HCT116 (cell line): ENCODE results near the gene THEM4. TPM values are rescaled to one million over a fixed set of nuclear protein-coding genes. Genes with fewer than 3 reads are reported as not detected.

Experiments used
- ATAC-seq: fragments of 200-7000 bp; cut with Tn5 transposase; 2 replicates; pipeline ENCODE4 v1.9.1; 2020; ENCODE audit warnings: mild to moderate bottlenecking, moderate library complexity
- BruUV-seq: library from RNA; stranded (reverse); fragments of 400-500 nt; replicated peaks from 2 replicates; lab custom pipeline; 2021; lab: Mats Ljungman, UMichigan
- CTCF ChIA-PET: fragments of 300-600 bp; sonication (Branson Sonifier 250); formaldehyde crosslinking; loops from one replicate; lab custom pipeline; 2021; ENCODE audit warnings: antibody characterized with exemption; lab: Charles Lee
- POLR2A ChIA-PET: fragments of 300-600, 350-600 bp; sonication (Branson Sonifier 250); formaldehyde crosslinking; loops from one replicate; lab custom pipeline; 2021; ENCODE audit warnings: antibody characterized with exemption; lab: Charles Lee
- RAD21 ChIA-PET, 2 experiments: fragments of 300-600 bp; sonication (Branson Sonifier 250); formaldehyde crosslinking; loops; one replicate each; lab custom pipeline; 2023; ENCODE audit warnings: low total read pairs in 2 of 2; ENCODE audit not compliant: uncharacterized antibody in 2 of 2, unreplicated experiment in 2 of 2, low non-redundant PET in 1 of 2; lab: Charles Lee
- DNase-seq: peaks from one replicate; pipeline ENCODE4 v3.0.0-alpha.2; 2010; ENCODE audit warnings: low read depth, low spot score
- H2AFZ ChIP-seq: fragments of 200-600 bp; shearing (Covaris generic), sonication (generic); 2 replicates; pipeline ENCODE4 v1.6.1; 2017; ENCODE audit warnings: low read depth, mixed run types, mixed read lengths, antibody characterized with exemption, low read length; ENCODE audit not compliant: poor library complexity, severe bottlenecking
- H3K27ac ChIP-seq: 2 replicates; pipeline ENCODE4 v1.5.1; 2012; ENCODE audit warnings: low read depth, low read length
- H3K27me3 ChIP-seq: fragments of 200-600 bp; sonication (generic); 2 replicates; pipeline ENCODE4 v1.6.1; 2016; ENCODE audit warnings: mixed run types, low read length, mixed read lengths; ENCODE audit not compliant: insufficient read depth
- H3K36me3 ChIP-seq, 2 experiments: fragments of 200-500 bp in 1 of 2; fragments of 200-600 bp in 1 of 2; sonication (Bioruptor generic) in 1 of 2; sonication (generic) in 1 of 2; 2 replicates each; pipeline versions ENCODE4 v1.5.1 to v1.6.1; 2014 to 2016; ENCODE audit warnings: low read length in 2 of 2, inconsistent platforms in 1 of 2, mixed read lengths in 1 of 2, mixed run types in 1 of 2; ENCODE audit not compliant: insufficient read depth in 2 of 2, control insufficient read depth in 1 of 2
- H3K4me1 ChIP-seq, 2 experiments: fragments of 200-600 bp in 1 of 2; sonication (generic) in 1 of 2; 2 replicates each; pipeline versions ENCODE4 v1.5.1 to v1.6.1; 2012 to 2017; ENCODE audit warnings: low read length in 2 of 2, inconsistent platforms in 1 of 2, mild to moderate bottlenecking in 1 of 2, mixed read lengths in 1 of 2, mixed run types in 1 of 2, moderate library complexity in 1 of 2; ENCODE audit not compliant: insufficient read depth in 2 of 2, control insufficient read depth in 1 of 2
- H3K4me2 ChIP-seq: fragments of 200-600 bp; sonication (generic); 2 replicates; pipeline ENCODE4 v1.6.1; 2017; ENCODE audit warnings: mixed run types, low read length, mixed read lengths
- H3K4me3 ChIP-seq, 2 experiments: fragments of 200-600 bp in 1 of 2; sonication (generic) in 1 of 2; replicated peaks in 1 of 2; 2 replicates each; pipeline ENCODE4 v1.5.1; 2011 to 2016; ENCODE audit warnings: low read length in 2 of 2, control low read depth in 1 of 2, low read depth in 1 of 2, mild to moderate bottlenecking in 1 of 2, mixed read lengths in 1 of 2, mixed run types in 1 of 2
- H3K79me2 ChIP-seq: fragments of 200-600 bp; sonication (generic); 2 replicates; pipeline ENCODE4 v1.6.1; 2017; ENCODE audit warnings: mild to moderate bottlenecking, mixed run types, low read length, moderate library complexity, mixed read lengths; ENCODE audit not compliant: insufficient read depth
- H3K9ac ChIP-seq: fragments of 200-600 bp; sonication (generic); 2 replicates; pipeline ENCODE4 v1.6.1; 2016; ENCODE audit warnings: low read length, mixed read lengths
- H3K9me2 ChIP-seq: fragments of 200-600 bp; sonication (generic), shearing (Covaris generic); 2 replicates; pipeline ENCODE4 v1.6.1; 2017; ENCODE audit warnings: mixed run types, mild to moderate bottlenecking, moderate library complexity; ENCODE audit not compliant: insufficient read depth
- H3K9me3 ChIP-seq, 2 experiments: fragments of 200-500 bp in 1 of 2; fragments of 200-600 bp in 1 of 2; sonication (Bioruptor generic) in 1 of 2; sonication (generic) in 1 of 2; 2 replicates each; pipeline ENCODE4 v1.6.1; 2014 to 2017; ENCODE audit warnings: low read length in 2 of 2, mixed read lengths in 2 of 2, inconsistent platforms in 1 of 2, low read depth in 1 of 2, mild to moderate bottlenecking in 1 of 2, mixed run types in 1 of 2, moderate library complexity in 1 of 2; ENCODE audit not compliant: control insufficient read depth in 1 of 2, insufficient read depth in 1 of 2
- H4K20me1 ChIP-seq: fragments of 200-600 bp; sonication (generic), shearing (Covaris generic); 2 replicates; pipeline ENCODE4 v1.6.1; 2017; ENCODE audit warnings: mixed run types, mild to moderate bottlenecking, moderate library complexity; ENCODE audit not compliant: insufficient read depth
- EGR1 ChIP-seq: IDR thresholded peaks from 2 replicates; pipeline ENCODE4 v1.6.1; 2012; ENCODE audit warnings: low read depth
- ELF1 ChIP-seq: IDR thresholded peaks from 2 replicates; pipeline ENCODE4 v1.6.1; 2012; ENCODE audit warnings: low read depth, borderline replicate concordance
- EZH2 ChIP-seq: fragments of 200-600 bp; sonication (generic); IDR thresholded peaks from 2 replicates; pipeline ENCODE4 v1.6.1; 2017; ENCODE audit warnings: antibody characterized with exemption, mixed run types
- SRF ChIP-seq: IDR thresholded peaks from 2 replicates; pipeline ENCODE4 v1.6.1; 2012; ENCODE audit warnings: low read depth
- ZNF274 ChIP-seq: fragments of 200-500 bp; sonication (Bioruptor generic); IDR thresholded peaks from 2 replicates; pipeline ENCODE4 v1.6.1; 2014; ENCODE audit warnings: mild to moderate bottlenecking, low read depth, low read length, inconsistent platforms
- intact Hi-C: fragments of 100-400 bp; cut with micrococcal nuclease; formaldehyde crosslinking; loops from 2 replicates; pipeline ENCODE4 v1.10.0; 2022
- total RNA-seq: library from RNA; stranded (reverse); gene quantifications from one replicate; pipeline ENCODE4 v1.2.1, GENCODE V29; 2021; ENCODE audit not compliant: unreplicated experiment
- TF ChIP-seq, protein P1 (sequence below): IDR thresholded peaks from 2 replicates; pipeline ENCODE4 v1.6.1; 2011; ENCODE audit warnings: mild to moderate bottlenecking, low read length, moderate library complexity; ENCODE audit not compliant: insufficient replicate concordance; ENCODE audit errors: extremely low read depth
- TF ChIP-seq, protein P2 (sequence below): IDR thresholded peaks from 2 replicates; pipeline ENCODE4 v1.6.1; 2012
- TF ChIP-seq, protein P3 (sequence below), 3 experiments: fragments of 200-600 bp in 1 of 3; sonication (generic) in 1 of 3; IDR thresholded peaks in 2 of 3; conservative IDR thresholded peaks in 1 of 3; 2 replicates each; pipeline ENCODE4 v1.5.1; 2012 to 2017; ENCODE audit warnings: low read depth in 2 of 3, low read length in 2 of 3, antibody characterized with exemption in 1 of 3, borderline replicate concordance in 1 of 3, control low read depth in 1 of 3, mild to moderate bottlenecking in 1 of 3, mixed read lengths in 1 of 3, mixed run types in 1 of 3, moderate library complexity in 1 of 3; ENCODE audit not compliant: insufficient read depth in 1 of 3

Gene THEM4
- total RNA-seq, 1 experiment from 2014 or later: 17.0 TPM

DNA sequence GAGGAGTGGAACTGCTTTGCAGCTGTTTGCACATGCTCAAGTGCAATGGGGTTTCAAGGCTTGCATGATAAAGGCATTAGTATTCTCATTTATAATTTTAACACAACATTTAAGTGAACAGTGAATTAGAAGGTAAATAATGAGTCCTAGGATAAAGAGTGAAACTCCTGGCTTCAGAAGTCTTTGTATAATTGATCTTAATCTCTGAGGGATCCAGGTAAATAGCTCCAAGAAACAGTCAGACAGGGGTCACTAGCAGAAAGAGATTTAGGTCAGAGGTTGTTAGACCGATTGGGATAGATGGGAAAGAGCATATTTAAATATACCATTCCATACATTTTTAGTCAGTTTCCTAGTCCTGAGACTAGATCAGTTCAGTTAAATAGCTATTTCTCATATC lies 14.1 kb upstream of the THEM4 start:
- no peaks in the 10 kb centered on the region for H3K36me3 ChIP-seq
- no peak overlapping the region for H3K4me3 ChIP-seq
- BruUV-seq: no TSS peak
- no peaks in the 10 kb centered on the region for H3K79me2 ChIP-seq
- H4K20me1 ChIP-seq: no peaks in the 10 kb centered on the region
- TF ChIP-seq, protein P1, sequence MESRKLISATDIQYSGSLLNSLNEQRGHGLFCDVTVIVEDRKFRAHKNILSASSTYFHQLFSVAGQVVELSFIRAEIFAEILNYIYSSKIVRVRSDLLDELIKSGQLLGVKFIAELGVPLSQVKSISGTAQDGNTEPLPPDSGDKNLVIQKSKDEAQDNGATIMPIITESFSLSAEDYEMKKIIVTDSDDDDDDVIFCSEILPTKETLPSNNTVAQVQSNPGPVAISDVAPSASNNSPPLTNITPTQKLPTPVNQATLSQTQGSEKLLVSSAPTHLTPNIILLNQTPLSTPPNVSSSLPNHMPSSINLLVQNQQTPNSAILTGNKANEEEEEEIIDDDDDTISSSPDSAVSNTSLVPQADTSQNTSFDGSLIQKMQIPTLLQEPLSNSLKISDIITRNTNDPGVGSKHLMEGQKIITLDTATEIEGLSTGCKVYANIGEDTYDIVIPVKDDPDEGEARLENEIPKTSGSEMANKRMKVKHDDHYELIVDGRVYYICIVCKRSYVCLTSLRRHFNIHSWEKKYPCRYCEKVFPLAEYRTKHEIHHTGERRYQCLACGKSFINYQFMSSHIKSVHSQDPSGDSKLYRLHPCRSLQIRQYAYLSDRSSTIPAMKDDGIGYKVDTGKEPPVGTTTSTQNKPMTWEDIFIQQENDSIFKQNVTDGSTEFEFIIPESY: no peak
- TF ChIP-seq, protein P2, sequence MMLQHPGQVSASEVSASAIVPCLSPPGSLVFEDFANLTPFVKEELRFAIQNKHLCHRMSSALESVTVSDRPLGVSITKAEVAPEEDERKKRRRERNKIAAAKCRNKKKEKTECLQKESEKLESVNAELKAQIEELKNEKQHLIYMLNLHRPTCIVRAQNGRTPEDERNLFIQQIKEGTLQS: no peak
- no peak overlapping the region for H3K9ac ChIP-seq
- DNase-seq (no peak), ATAC-seq (no peak)
- CTCF ChIA-PET: interaction anchor here (1.1 kb wide), 1 partner anchor 10 kb away, joined by 3 read pairs; no protein-coding TSS in a partner anchor
- H3K9me2 ChIP-seq: no peaks in the 10 kb centered on the region
- no peak overlapping the region for H3K4me2 ChIP-seq
- RAD21 ChIA-PET: interaction anchor here in 1 of 2 experiments (1.1 kb wide), 1 partner anchor 78 kb away, joined by 3 read pairs; no protein-coding TSS in a partner anchor
- POLR2A ChIA-PET: interaction anchor here (1.0 kb wide), 1 partner anchor 41 kb away, joined by 3 read pairs; no protein-coding TSS in a partner anchor
- H3K4me1 ChIP-seq: peaks cover 10 to 24% of the 10 kb centered on the region in 2 experiments
- H2AFZ ChIP-seq: no peak overlapping the region
- H3K27ac ChIP-seq: no peak overlapping the region
- H3K27me3 ChIP-seq: no peaks in the 10 kb centered on the region
- H3K9me3 ChIP-seq: no peaks in the 10 kb centered on the region
- intact Hi-C loops: no loop called here

DNA sequence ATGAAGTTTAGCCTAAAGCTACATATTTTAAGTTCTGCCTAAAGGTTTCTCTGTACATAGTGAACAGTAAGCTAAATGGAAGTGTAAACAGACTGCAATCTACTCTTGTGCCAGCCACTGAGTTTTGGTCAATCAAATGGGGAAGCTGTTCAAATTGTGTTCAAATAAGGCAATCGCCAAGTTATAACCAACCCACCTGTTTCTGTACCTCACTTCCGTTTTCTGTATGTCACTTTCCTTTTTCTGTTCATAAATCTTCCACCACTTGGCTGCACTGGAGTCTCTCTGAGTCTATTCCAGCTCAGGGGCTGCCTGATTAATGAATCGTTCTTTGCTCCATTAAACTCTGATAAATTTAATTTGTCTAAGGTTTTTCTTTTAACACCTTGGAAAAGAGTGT lies 10.8 kb upstream of the THEM4 start:
- Histone ChIP-seq H3K9me2 (no peaks in the 10 kb centered on the region), H3K4me1 (peaks cover 10 to 24% of the 10 kb centered on the region in 2 experiments), H3K27ac (no peak overlapping the region), H3K27me3 (no peaks in the 10 kb centered on the region), H3K79me2 (no peaks in the 10 kb centered on the region), H2AFZ (no peak overlapping the region)
- DNase-seq (no peak), ATAC-seq (no peak)
- intact Hi-C loops: no loop called here
- TF ChIP-seq ELF1 (no peak), ZNF274 (no peak), EZH2 (no peak), SRF (no peak), EGR1 (no peak)
- TF ChIP-seq, protein P3, sequence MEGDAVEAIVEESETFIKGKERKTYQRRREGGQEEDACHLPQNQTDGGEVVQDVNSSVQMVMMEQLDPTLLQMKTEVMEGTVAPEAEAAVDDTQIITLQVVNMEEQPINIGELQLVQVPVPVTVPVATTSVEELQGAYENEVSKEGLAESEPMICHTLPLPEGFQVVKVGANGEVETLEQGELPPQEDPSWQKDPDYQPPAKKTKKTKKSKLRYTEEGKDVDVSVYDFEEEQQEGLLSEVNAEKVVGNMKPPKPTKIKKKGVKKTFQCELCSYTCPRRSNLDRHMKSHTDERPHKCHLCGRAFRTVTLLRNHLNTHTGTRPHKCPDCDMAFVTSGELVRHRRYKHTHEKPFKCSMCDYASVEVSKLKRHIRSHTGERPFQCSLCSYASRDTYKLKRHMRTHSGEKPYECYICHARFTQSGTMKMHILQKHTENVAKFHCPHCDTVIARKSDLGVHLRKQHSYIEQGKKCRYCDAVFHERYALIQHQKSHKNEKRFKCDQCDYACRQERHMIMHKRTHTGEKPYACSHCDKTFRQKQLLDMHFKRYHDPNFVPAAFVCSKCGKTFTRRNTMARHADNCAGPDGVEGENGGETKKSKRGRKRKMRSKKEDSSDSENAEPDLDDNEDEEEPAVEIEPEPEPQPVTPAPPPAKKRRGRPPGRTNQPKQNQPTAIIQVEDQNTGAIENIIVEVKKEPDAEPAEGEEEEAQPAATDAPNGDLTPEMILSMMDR (IDR thresholded peaks at IDR 0.05 in 2 of 3, conservative IDR thresholded peaks at IDR 0.05 in 1 of 3; ENCODE audit: borderline replicate concordance in 1 of 3, insufficient read depth in 1 of 3, low read depth in 2 of 3, low read length in 2 of 3): no peak
- TF ChIP-seq, protein P1: no peak
- TF ChIP-seq, all 23 proteins: peak for 0
- H3K36me3 ChIP-seq: no peaks in the 10 kb centered on the region
- no peak overlapping the region for H3K4me2 ChIP-seq
- no peaks in the 10 kb centered on the region for H3K9me3 ChIP-seq
- H3K9ac ChIP-seq: no peak overlapping the region
- RAD21 ChIA-PET: no interaction called here
- H3K4me3 ChIP-seq: no peak overlapping the region
- CTCF ChIA-PET: no interaction called here
- H4K20me1 ChIP-seq: no peaks in the 10 kb centered on the region
- no TSS peak for BruUV-seq
- POLR2A ChIA-PET: interaction anchor here (1.1 kb wide), 1 partner anchor 12 kb away, joined by 3 read pairs; no protein-coding TSS in a partner anchor
